ENCODE data around the gene CRYGC.

- TF ChIP-seq CTCF (IDR thresholded peaks at IDR 0.05; ENCODE audit: insufficient read depth, low read depth, low read length) (no peak), EZH2 (IDR thresholded peaks at IDR 0.05; ENCODE audit: insufficient read depth, low read length) (no peak)
These were observed 1.1 kb upstream of the CRYGC start for GRCh38 chr2:208130712-208131110.

Measured in astrocyte (in vitro differentiated cells and primary cell).